ENCODE measurements around the gene PEX7.
"Not testable (repeated sequence)": the region's sequence is repeated elsewhere in the genome, so short reads cannot be mapped to it uniquely, and the experiment has no call there.

Gene PEX7

GRCh38 chr6:136918706-136919105, 96.3 kb downstream of the PEX7 start:
- no peak for DNase-seq

DNA sequence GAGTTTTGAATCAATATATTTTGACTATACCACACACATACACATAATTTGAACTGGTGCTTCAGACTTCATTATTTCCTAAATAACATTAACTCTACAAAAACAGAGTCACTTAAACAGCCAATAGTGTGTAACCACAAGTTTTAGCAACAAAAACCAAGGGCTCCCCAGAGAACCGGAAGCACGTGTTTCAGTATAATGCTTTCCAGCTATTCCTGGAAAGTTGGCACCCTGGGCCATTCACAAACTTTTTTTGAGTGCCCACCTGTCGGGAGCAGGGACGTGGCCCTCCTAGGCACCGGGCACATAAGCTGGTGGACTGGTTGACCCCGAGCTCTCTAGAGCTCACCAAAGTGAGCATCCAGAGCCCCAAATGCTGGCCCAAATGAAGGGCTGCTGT, 97.8 kb downstream of the PEX7 start:
- no peak for DNase-seq

DNA sequence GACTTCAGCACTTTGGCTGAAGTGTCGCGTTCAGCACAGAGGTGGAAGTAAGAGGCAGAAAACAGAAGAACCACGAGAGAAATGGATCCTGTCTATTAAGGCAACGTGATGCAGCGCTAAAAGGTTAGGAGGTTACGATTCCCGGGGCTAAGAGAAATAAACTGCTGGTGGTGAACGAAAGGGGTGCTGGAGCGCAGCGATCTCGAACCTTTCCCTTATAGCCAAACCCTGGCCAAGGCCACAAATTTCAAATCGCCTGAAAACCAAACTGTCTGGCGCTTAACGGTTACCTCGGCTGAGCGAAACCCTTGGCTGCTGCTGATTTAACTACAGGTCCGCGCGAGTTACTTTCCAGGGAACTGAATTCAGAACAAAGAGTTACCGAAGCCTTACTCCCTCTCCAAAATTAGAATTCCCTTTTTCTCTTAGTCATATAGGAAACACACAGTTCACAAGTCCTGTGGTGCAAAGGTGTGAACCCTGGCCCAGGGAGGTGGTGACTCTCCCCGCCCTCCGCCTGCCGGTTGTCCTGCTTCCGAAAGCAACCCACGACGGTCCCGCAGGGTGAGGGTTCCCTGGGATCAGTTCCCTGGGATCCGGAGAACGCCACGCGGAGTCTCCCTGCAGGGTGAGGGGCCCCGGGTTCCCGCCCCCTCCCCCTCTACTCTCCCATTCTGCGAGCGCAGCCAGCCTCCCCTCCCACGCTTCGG, 98.4 kb downstream of the PEX7 start:
- no peak for DNase-seq

DNA sequence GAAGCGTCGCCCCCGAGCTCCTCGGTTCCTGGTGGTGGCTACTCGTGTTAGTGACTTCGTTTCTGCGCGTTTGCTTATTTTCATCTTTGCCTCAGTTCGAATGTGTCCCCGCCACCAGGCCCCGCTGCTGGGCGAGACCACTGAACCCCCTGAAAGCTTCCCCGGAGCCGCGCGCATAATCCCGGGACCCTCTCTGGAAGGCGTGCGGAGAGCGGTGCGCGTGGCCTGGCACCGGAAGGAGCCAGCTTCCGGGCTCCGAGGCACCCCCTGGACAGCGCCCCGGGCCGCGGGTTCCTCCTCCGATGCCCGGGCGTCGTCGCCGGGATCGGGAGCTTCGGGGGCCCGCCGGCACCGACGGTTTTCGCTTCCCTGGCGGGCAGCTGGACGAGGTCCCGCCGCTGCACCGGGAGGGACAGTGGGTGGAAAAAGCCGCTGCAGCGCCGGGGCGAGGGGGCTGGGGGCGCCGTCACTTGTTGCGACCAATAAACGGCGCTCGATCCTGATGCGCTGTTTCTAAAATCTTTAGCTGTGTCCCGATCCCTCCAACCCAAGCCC, 99.1 kb downstream of the PEX7 start:
- no peak for DNase-seq

- DNase-seq = no peak
Measured at GRCh38 chr6:136921936-136922684, 99.7 kb downstream of the PEX7 start, which contains the start of gene SLC35D3. TSS of gene SLC35D3 (plus strand) at chr6:136922301. CDS start at chr6:136922429, 128 bp downstream.

- DNase-seq = no peak
Measured at GRCh38 chr6:136922685-136923006, 100.3 kb downstream of the PEX7 start.

GRCh38 chr6:136923116-136923953, 100.9 kb downstream of the PEX7 start:
- DNase-seq = no peak

GRCh38 chr6:136923954-136924673, 101.7 kb downstream of the PEX7 start:
- no peak for DNase-seq

- no peak for DNase-seq
Measured at GRCh38 chr6:136926383-136926782, 104.0 kb downstream of the PEX7 start.

- DNase-seq = no peak
Measured at GRCh38 chr6:136927292-136927691, 104.9 kb downstream of the PEX7 start.

DNA sequence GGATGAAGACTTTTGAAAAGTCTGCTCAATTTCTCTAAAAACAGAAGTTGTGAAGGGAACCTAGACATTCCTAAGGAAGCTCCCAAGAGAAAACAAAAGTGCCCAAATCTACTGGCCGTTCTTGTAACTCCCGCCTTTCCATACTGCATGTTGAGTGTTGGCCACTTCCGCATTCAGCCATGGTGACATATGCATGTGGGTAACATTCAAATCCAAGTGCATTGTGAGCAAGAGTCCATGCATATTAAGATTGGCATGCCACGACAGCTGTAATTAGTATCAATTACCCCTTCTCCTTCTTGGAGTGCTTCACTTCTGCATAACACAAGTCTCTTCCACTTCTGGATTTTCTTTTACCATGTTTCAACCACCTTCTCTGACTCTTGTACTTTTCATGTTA, 108.1 kb downstream of the PEX7 start:
- DNase-seq = no peak

DNA sequence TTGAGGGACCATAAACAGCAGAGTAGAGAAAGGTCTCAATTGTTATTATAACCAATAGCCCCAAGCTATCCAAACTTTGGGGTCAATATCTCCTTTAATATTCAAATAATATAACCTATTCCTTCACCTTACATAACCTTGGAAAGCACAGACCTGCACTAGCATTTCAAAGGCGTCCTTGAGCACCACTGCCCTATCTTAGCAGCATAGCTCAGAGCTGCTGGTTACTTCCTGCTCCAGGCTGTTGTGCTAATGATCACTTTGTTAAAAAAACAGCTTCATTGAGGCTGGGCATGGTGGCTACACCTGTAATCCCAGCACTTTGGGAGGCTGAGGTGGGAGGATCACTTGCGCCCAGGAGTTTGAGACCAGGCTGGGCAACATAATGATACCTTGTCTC, 110.2 kb downstream of the PEX7 start:
- no peak for DNase-seq

DNA sequence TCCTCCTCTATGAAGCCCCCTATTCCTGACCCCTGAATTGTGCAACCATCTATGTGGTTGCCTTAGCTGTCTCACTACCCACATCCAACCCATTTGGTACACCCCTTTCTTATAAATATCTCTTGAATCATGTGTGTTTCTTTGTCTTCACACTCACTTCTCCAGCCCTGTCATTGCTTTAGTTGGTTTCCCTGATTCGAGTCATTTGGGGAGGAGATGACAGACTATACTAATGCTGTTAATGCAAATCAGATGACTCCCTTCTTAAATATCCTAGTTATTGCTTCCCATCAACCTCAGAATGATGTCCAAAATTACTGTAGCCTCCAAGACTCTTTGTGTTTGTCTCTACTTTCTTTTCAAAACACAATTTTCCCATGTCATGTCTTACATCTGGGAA, 122.7 kb downstream of the PEX7 start:
- DNase-seq = no peak

- no peak for DNase-seq
Measured at GRCh38 chr6:136945711-136946121, 123.3 kb downstream of the PEX7 start.

- DNase-seq = no peak
Measured at GRCh38 chr6:136947037-136947436, 124.6 kb downstream of the PEX7 start.

GRCh38 chr6:136949957-136950356, 127.6 kb downstream of the PEX7 start:
- DNase-seq = not testable (repeated sequence)

- DNase-seq = no peak
Measured at GRCh38 chr6:136950436-136951126, 128.2 kb downstream of the PEX7 start.

- no peak for DNase-seq
Measured at GRCh38 chr6:136952714-136953260, 130.4 kb downstream of the PEX7 start.

GRCh38 chr6:136955123-136955522, 132.7 kb downstream of the PEX7 start:
- DNase-seq = no peak

DNA sequence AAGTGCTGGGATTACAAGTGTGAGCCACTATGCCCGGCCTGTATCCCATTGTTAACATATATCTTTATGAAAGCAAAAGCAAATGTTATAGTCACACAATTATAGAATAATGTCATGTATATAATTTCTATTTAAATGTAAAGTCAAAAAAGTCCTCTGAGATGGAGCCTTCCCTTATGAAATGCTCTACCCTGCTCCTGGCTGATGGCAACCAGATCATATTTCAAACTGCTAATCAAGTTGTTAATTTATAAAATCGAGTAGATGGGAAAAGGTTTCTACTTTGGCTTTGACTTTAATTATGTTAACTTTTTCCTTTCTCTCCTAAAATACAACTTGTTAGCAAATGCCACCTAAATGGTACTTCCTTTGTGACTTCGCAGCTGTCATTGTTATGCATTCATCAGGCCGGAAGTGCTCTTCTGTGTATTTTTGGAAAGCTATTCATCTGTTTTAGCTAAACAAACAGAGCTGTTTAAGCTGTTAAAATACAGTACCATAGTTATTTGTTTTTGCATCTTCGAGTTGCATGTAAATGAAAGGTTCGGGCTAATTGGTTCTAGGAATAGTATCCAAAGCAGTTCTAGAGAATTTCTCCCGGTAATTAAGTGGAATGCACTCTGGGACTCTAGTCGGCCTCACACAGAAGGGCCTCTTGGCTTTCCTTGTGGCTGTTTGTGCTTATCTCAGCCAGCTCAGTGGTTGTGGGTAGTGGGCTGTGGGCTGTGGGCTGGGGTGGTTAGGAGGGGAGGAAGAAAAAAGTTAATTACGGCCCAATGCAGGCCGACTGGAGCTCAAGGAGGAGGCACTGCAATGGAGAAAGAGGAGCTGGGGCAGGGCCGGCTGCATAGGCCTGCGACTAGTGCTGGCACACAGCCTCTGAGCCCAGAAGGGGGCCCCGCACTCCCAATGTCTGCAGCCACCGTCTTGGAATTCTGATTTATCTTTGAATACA, 134.5 kb downstream of the PEX7 start:
- DNase-seq = no peak

Measured in CD4-positive, alpha-beta T cell treated with Interleukin-15 for 1 hour (primary cell).